ENCODE data around the gene MTHFD2L. TPM values are rescaled to one million over a fixed set of nuclear protein-coding genes. Genes with fewer than 3 reads are reported as not detected.
A peak's percentile ranks its signal among the peaks of the same experiment; 100 is the strongest.

MTHFD2L gene
- total and polyA plus RNA-seq, 9 of the 15 experiments (the other 6 are each of a cell fraction or from before 2014, with no cell fraction given): 10.0 to 39.0 (median 26.0) TPM

DNA sequence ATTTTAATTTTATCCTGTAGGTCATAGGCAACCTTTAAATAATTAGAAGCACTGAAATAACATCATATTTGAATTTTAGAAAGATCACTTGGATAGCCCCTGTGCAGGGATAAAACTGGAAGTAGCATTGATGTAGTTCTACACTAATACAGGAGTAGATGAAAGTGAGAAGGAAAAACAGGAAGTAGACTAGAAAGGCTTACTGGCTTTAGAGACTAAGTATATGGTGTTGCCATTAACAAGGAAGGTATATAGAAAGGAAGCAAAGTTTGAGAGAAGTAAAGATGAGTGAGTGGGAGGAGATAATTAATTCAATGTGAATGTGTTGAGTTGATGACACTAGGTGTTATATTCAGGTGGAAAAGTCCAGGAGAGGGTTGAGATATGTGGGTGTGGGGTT lies 77.2 kb downstream of the MTHFD2L start:
- no peaks in the 10 kb centered on the region for H4K20me1 ChIP-seq (replicated peaks; ENCODE audit: control insufficient read depth, insufficient read depth, low read length)
- no peak overlapping the region for H3K9ac ChIP-seq (ENCODE audit: insufficient read depth in 1 of 2, low read depth in 2 of 2, low read length in 2 of 2)
- no peaks in the 10 kb centered on the region for H3K9me1 ChIP-seq (ENCODE audit: control insufficient read depth, insufficient read depth, low read length)
- CTCF ChIA-PET (ENCODE audit: low intra/inter-chr PET ratio): no interaction called here
- ATAC-seq (peak; percentile 43; the same call in 1 of the 3 replicates), DNase-seq (ENCODE audit: extremely low read depth in 1 of 4, low spot score in 3 of 4) (no peak), FAIRE-seq (no peak)
- POLR2A ChIA-PET: no interaction called here
- H3K4me2 ChIP-seq (ENCODE audit: insufficient read depth, low read length): no peak overlapping the region
- intact Hi-C loops (cut with micrococcal nuclease) (no loop called here), in situ Hi-C loops (cut with MboI) (no loop called here)
- no peaks in the 10 kb centered on the region for H3K79me2 ChIP-seq (ENCODE audit: control insufficient read depth, insufficient read depth, low read length)
- BruUV-seq (replicated peaks): no TSS peak
- TF ChIP-seq SRSF9 (IDR thresholded peaks at IDR 0.05; ENCODE audit: borderline replicate concordance, low read depth, low read length) (no peak), ZNF57 (CRISPR knock-in tag; IDR thresholded peaks at IDR 0.05) (no peak)
- TF ChIP-seq, protein P1, sequence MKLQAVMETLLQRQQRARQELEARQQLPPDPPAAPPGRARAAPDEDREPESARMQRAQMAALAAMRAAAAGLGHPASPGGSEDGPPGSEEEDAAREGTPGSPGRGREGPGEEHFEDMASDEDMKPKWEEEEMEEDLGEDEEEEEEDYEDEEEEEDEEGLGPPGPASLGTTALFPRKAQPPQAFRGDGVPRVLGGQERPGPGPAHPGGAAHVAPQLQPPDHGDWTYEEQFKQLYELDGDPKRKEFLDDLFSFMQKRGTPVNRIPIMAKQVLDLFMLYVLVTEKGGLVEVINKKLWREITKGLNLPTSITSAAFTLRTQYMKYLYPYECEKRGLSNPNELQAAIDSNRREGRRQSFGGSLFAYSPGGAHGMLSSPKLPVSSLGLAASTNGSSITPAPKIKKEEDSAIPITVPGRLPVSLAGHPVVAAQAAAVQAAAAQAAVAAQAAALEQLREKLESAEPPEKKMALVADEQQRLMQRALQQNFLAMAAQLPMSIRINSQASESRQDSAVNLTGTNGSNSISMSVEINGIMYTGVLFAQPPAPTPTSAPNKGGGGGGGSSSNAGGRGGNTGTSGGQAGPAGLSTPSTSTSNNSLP (IDR thresholded peaks at IDR 0.05; ENCODE audit: borderline replicate concordance, low read depth, low read length): no peak
- no peaks in the 10 kb centered on the region for H3K9me3 ChIP-seq (replicated peaks; ENCODE audit: control insufficient read depth, insufficient read depth, low read depth, low read length)
- H3K4me1 ChIP-seq (replicated peaks in 1 of 2; ENCODE audit: control insufficient read depth in 2 of 2, insufficient read depth in 2 of 2, low read length in 2 of 2): peaks cover 0 to 6% of the 10 kb centered on the region in 2 experiments; a peak in 2 of 5 replicates
- no peak overlapping the region for H3K4me3 ChIP-seq
- no peaks in the 10 kb centered on the region for H3K36me3 ChIP-seq (ENCODE audit: control insufficient read depth, insufficient read depth, low read length)
- no peak overlapping the region for H3K27ac ChIP-seq (ENCODE audit: extremely low read depth, low read depth, low read length)
- no peak overlapping the region for H2AFZ ChIP-seq (ENCODE audit: low read depth, low read length)
- no peaks in the 10 kb centered on the region for H3K27me3 ChIP-seq (ENCODE audit: control insufficient read depth in 2 of 2, insufficient read depth in 2 of 2, low read length in 2 of 2)

DNA sequence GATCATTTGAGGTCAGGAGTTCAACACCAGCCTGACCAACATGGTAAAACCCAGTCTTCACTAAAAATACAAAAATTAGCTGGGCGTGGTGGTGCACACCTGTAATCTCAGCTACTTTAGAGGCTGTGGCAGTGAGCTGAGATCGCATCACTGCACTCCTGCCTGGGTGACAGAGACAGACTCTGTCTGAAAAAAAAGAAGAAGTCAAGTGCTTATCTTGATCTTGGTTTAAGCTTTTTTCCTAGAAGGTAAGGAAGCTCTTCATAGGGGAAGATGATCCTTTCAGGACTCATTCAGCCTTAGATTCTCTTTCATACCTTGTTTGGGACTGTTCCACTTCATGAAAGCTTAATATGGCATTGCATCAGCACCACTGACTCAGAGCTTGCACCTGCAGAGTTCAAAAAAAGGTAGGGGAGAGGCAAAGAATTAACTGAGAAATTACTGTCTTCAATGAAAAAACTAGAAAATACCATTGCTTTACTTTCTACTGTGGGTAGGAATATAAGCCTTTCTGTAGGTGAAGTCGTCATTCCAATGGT lies 79.6 kb downstream of the MTHFD2L start:
- no peak overlapping the region for H3K4me2 ChIP-seq (ENCODE audit: insufficient read depth, low read length)
- peak; percentile 39; the same call in 1 of the 2 replicates for TF ChIP-seq CTBP1 (IDR thresholded peaks at IDR 0.05; ENCODE audit: borderline replicate concordance)
- no peak for TF ChIP-seq PHF21A (IDR thresholded peaks at IDR 0.05; ENCODE audit: borderline replicate concordance, low read depth)
- TF ChIP-seq NCOA1 (IDR thresholded peaks at IDR 0.05; ENCODE audit: low read depth): no peak
- TF ChIP-seq KLF6 (CRISPR knock-in tag; IDR thresholded peaks at IDR 0.05; ENCODE audit: borderline replicate concordance): no peak
- TF ChIP-seq, protein P2, sequence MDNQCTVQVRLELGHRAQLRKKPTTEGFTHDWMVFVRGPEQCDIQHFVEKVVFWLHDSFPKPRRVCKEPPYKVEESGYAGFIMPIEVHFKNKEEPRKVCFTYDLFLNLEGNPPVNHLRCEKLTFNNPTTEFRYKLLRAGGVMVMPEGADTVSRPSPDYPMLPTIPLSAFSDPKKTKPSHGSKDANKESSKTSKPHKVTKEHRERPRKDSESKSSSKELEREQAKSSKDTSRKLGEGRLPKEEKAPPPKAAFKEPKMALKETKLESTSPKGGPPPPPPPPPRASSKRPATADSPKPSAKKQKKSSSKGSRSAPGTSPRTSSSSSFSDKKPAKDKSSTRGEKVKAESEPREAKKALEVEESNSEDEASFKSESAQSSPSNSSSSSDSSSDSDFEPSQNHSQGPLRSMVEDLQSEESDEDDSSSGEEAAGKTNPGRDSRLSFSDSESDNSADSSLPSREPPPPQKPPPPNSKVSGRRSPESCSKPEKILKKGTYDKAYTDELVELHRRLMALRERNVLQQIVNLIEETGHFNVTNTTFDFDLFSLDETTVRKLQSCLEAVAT (IDR thresholded peaks at IDR 0.05): no peak

More for the DNA sequence above, 79.6 kb downstream of the MTHFD2L start:
- BruUV-seq (replicated peaks): no TSS peak
- peak; percentile 57 for ATAC-seq
- Histone ChIP-seq H3K4me1 (replicated peaks in 1 of 2; ENCODE audit: control insufficient read depth in 2 of 2, insufficient read depth in 2 of 2, low read length in 2 of 2) (no peaks in the 10 kb centered on the region), H2AFZ (ENCODE audit: low read depth, low read length) (no peak overlapping the region), H3K27ac (ENCODE audit: extremely low read depth, low read depth, low read length) (no peak overlapping the region), H3K9me3 (replicated peaks; ENCODE audit: control insufficient read depth, insufficient read depth, low read depth, low read length) (no peaks in the 10 kb centered on the region), H3K79me2 (ENCODE audit: control insufficient read depth, insufficient read depth, low read length) (no peaks in the 10 kb centered on the region), H4K20me1 (replicated peaks; ENCODE audit: control insufficient read depth, insufficient read depth, low read length) (no peaks in the 10 kb centered on the region), H3K9me1 (ENCODE audit: control insufficient read depth, insufficient read depth, low read length) (no peaks in the 10 kb centered on the region), H3K36me3 (ENCODE audit: control insufficient read depth, insufficient read depth, low read length) (no peaks in the 10 kb centered on the region), H3K4me3 (no peak overlapping the region), H3K9ac (ENCODE audit: insufficient read depth in 1 of 2, low read depth in 2 of 2, low read length in 2 of 2) (no peak overlapping the region), H3K27me3 (ENCODE audit: control insufficient read depth in 2 of 2, insufficient read depth in 2 of 2, low read length in 2 of 2) (no peaks in the 10 kb centered on the region)
- no peak for DNase-seq (ENCODE audit: extremely low read depth in 1 of 4, low spot score in 3 of 4)
- POLR2A ChIA-PET: interaction anchor here (0.7 to 1.1 kb wide), 2 partner anchors 9 to 148 kb away, joined by 3 to 4 read pairs; no protein-coding TSS in a partner anchor
- no peak for FAIRE-seq
- in situ Hi-C loops (cut with MboI) (no loop called here), intact Hi-C loops (cut with micrococcal nuclease) (no loop called here)
- WGBS (ENCODE audit: insufficient coverage, low coverage, missing lambda C conversion rate): 48% methylated on average over 3 of the region's 3 CpGs
- CTCF ChIA-PET (ENCODE audit: low intra/inter-chr PET ratio): no interaction called here

All from K562 (cell line).